ENCODE results near the gene TMTC4.
"Not testable (repeated sequence)": the region's sequence is repeated elsewhere in the genome, so short reads cannot be mapped to it uniquely, and the experiment has no call there.

TMTC4 gene

GRCh38 chr13:100581030-100581429, 93.6 kb downstream of the TMTC4 start:
- DNase-seq (ENCODE audit: low spot score): no peak

GRCh38 chr13:100580045-100580444, 94.5 kb downstream of the TMTC4 start:
- DNase-seq (ENCODE audit: low spot score): no peak

- not testable (repeated sequence) for DNase-seq (ENCODE audit: low spot score)
Measured at GRCh38 chr13:100577239-100577638, 97.4 kb downstream of the TMTC4 start.

- DNase-seq (ENCODE audit: low spot score): peak; percentile 54
Measured at GRCh38 chr13:100573121-100573520, 101.5 kb downstream of the TMTC4 start.

- DNase-seq (ENCODE audit: low spot score): no peak
Measured at GRCh38 chr13:100566543-100566942, 108.1 kb downstream of the TMTC4 start.

GRCh38 chr13:100565286-100565685, 109.3 kb downstream of the TMTC4 start:
- no peak for DNase-seq (ENCODE audit: low spot score)

GRCh38 chr13:100564444-100565223, 110.0 kb downstream of the TMTC4 start:
- no peak for DNase-seq (ENCODE audit: low spot score)

- no peak for DNase-seq (ENCODE audit: low spot score)
Measured at GRCh38 chr13:100563779-100564178, 110.8 kb downstream of the TMTC4 start.

GRCh38 chr13:100561599-100562204, 112.9 kb downstream of the TMTC4 start:
- no peak for DNase-seq (ENCODE audit: low spot score)

- no peak for DNase-seq (ENCODE audit: low spot score)
Measured at GRCh38 chr13:100561158-100561499, 113.5 kb downstream of the TMTC4 start.

GRCh38 chr13:100560498-100561157, 114.0 kb downstream of the TMTC4 start:
- DNase-seq (ENCODE audit: low spot score): no peak

- no peak for DNase-seq (ENCODE audit: low spot score)
Measured at GRCh38 chr13:100559886-100560285, 114.7 kb downstream of the TMTC4 start.
